ENCODE data around the gene DRD3.
A peak's percentile ranks its signal among the peaks of the same experiment; 100 is the strongest.

The DRD3 gene

DNA sequence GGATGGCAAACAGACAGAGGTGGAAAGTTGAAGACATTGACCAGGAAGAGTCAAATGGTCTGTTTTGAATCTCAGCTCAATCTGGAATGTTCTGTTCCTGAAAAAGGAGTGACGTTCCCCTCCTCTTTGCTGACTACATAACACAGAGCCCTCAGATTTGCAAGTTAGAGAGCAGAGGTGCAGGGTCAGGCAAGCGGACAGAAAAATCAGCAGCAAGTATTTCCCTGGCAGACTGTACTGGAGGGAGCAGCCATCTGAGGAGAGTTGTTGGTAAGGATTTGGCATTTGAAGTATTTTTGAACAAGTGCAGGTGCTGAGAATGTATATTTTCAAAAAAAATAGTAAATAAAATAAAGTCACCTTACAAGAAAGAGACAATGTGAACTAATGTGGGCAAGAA lies 40.9 kb upstream of the DRD3 start:
- no peak for DNase-seq (ENCODE audit: low read depth in 2 of 2)
- no peak overlapping the region for H3K4me3 ChIP-seq (replicated peaks in 1 of 2; ENCODE audit: low read depth in 2 of 2, low read length in 2 of 2)
- TF ChIP-seq, protein P1, sequence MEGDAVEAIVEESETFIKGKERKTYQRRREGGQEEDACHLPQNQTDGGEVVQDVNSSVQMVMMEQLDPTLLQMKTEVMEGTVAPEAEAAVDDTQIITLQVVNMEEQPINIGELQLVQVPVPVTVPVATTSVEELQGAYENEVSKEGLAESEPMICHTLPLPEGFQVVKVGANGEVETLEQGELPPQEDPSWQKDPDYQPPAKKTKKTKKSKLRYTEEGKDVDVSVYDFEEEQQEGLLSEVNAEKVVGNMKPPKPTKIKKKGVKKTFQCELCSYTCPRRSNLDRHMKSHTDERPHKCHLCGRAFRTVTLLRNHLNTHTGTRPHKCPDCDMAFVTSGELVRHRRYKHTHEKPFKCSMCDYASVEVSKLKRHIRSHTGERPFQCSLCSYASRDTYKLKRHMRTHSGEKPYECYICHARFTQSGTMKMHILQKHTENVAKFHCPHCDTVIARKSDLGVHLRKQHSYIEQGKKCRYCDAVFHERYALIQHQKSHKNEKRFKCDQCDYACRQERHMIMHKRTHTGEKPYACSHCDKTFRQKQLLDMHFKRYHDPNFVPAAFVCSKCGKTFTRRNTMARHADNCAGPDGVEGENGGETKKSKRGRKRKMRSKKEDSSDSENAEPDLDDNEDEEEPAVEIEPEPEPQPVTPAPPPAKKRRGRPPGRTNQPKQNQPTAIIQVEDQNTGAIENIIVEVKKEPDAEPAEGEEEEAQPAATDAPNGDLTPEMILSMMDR (IDR thresholded peaks at IDR 0.05; ENCODE audit: low read depth, low read length): no peak

DNA sequence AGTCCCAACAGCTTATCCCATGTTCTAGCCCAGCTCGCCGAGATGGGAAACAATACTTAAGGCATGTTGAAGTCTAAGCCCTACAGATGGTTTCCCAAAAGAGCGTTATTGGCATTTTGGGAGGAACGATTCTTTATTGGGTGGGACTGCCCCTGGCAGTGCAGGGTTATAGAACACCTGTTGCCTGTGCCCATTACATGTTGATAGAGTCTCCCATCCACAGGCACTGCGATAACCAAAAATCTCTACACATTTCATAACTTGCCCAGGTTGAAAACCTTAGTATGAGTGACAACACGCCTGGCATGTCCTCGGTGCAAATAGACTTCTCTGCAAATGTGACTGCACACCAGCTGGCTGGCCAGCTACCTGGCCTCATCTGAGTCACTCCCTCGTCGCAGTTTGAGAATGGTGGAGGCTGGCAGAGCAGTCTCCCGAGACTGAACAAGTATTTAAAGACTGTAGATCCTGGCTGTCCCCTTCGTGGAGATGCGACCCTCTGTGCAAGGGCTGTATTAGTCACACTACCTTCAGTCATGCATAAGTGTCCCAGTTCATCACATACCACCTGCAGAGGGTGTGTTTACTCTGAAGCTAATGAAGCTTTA lies 39.8 kb upstream of the DRD3 start:
- no peak overlapping the region for H3K4me3 ChIP-seq (replicated peaks in 1 of 2; ENCODE audit: low read depth in 2 of 2, low read length in 2 of 2)
- DNase-seq (ENCODE audit: low read depth in 2 of 2): no peak
- TF ChIP-seq, protein P1 (IDR thresholded peaks at IDR 0.05; ENCODE audit: low read depth, low read length): no peak

DNA sequence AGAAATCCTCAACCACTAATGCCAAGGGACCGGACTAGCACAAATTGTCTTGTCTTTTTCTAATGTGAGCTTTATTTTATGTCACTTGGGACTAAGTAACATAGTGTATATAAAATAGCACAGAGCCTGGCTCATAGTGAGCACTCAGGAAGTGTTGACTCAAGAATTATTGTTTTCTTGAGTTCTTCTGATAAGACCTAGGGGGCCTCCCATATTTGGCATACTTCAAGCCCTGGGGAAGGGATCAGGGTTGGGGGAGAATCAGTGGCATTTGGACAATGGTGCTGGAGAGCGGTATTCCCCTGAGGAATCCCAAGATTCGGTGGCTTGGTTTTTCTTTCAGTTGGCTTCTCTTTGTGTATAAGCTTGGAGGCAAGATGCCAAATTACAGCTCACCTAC lies 39.2 kb upstream of the DRD3 start:
- no peak overlapping the region for H3K4me3 ChIP-seq (replicated peaks in 1 of 2; ENCODE audit: low read depth in 2 of 2, low read length in 2 of 2)
- TF ChIP-seq, protein P1 (IDR thresholded peaks at IDR 0.05; ENCODE audit: low read depth, low read length): no peak
- peak; percentile 47 to 55 for DNase-seq (ENCODE audit: low read depth in 2 of 2)

DNA sequence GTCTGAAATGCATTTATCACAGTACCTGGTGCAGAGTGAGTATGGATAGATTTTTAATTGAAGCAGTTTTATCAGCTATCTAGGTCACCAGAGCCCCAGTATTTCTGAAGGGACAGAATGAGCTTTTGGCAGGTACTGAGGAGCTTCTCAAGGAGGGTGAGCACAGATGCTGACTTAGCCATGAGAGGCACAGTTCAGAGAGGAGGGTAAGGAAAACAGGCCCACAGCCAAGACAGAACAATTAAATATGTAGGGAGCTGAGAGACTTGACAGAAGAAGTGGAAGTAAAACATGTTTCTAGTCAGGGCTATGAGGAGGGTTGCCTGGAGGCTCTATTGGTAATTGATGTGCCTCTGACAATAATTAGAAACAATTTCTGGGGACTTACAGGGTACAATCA lies 38.4 kb upstream of the DRD3 start:
- TF ChIP-seq, protein P1 (IDR thresholded peaks at IDR 0.05; ENCODE audit: low read depth, low read length): no peak
- H3K4me3 ChIP-seq (replicated peaks in 1 of 2; ENCODE audit: low read depth in 2 of 2, low read length in 2 of 2): no peak overlapping the region
- peak in 1 of 2 donors; percentile 29 for DNase-seq (ENCODE audit: low read depth in 2 of 2)

DNA sequence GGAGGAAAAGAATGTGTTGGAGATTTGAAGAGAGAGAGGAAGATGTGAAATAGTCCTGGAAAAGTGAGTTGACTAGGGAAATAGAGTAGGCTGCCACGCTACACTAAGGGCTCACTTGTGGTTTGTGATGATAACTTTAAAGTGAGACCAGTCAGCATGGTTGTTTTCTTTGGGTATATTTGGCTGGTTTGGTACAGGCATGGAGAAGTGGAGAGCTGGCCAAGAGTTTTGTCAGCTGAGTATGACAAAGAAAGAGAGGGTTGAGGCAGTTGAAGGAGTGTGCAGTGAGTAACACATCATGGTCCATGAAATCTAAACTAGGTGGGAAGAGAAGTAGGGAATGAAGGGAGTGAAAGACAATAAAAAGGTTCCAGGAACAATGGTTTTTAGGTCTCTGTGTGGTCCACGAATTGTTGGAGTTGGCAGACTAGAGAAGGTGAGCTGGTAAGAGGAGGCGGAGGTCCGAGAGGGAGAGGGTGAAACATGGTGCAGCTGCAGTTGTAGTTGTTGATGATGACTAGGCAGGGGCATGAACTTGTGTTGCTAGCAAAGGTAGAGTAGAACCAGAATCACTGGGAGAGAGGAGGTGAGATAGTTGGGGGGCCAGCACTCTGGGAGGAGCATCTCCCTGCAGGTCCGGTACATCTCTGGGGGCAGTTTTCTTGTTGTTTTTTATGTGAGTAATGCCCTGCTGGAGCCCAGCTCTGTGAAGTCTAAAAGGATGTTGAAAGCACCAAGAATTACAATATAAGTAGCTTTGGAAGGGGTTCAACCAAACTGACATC lies 37.5 kb upstream of the DRD3 start:
- H3K4me3 ChIP-seq (replicated peaks in 1 of 2; ENCODE audit: low read depth in 2 of 2, low read length in 2 of 2): no peak overlapping the region
- DNase-seq (ENCODE audit: low read depth in 2 of 2): peak; percentile 23 to 81
- TF ChIP-seq, protein P1 (IDR thresholded peaks at IDR 0.05; ENCODE audit: low read depth, low read length): no peak

DNA sequence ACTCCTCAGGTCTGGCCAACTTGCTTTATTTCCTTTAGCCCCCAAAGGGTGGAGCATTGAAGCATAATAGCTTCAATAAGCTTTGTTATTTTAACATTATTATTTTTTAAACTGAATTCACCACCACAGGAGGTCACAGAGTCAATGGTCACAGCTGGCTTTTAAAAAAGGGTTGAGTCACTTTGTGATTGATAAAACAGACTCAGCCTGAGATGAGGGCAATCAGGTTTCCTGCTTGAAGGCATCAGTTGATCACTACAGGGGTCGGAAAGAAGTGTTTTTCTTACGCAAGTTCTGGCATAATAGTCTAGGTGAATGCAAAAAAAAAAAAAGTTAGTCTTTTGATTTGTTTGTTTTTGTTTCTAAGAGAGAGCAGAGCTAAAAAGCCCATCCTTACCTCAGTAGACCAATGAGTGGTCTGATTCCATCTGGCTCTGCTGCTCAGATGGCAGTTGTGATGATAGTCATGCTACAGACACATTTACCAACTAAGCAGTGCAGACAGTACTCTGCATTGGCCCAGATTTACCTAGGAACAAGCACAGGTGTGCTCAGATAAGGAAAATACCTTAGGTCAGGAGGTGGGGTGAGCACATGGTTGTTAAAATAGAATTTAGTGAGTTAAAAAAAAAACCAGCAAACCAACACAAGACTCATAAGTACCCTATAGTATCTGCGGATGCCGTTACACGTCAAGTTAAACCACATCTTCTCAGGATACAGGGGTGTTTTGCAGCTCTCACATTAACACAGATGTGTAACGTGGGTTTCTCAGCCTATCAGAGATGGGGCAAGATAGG lies 35.9 kb upstream of the DRD3 start:
- H3K4me3 ChIP-seq (replicated peaks in 1 of 2; ENCODE audit: low read depth in 2 of 2, low read length in 2 of 2): peak overlapping the region in 1 of 2 donors; percentile 44
- TF ChIP-seq, protein P1 (IDR thresholded peaks at IDR 0.05; ENCODE audit: low read depth, low read length): no peak
- no peak for DNase-seq (ENCODE audit: low read depth in 2 of 2)

Measured in cardiac fibroblast (primary cell).